KOPT-K1 (cell line): Measurements from ENCODE around the gene ENO2.

Experiments
- H3K27ac ChIP-seq: fragments of 200-600 bp; sonication (generic); 2 replicates; pipeline ENCODE4 v1.5.1; 2016; ENCODE audit warnings: antibody characterized with exemption, mild to moderate bottlenecking, low read depth, low read length; ENCODE audit not compliant: poor library complexity, severe bottlenecking
- H3K36me3 ChIP-seq: fragments of 200-600 bp; sonication (generic); 2 replicates; pipeline ENCODE4 v1.5.1; 2017; ENCODE audit warnings: antibody characterized with exemption, mild to moderate bottlenecking, low read length, moderate library complexity; ENCODE audit not compliant: insufficient read depth
- H3K9me3 ChIP-seq: fragments of 200-600 bp; sonication (generic); 2 replicates; pipeline ENCODE4 v1.5.1; 2017; ENCODE audit warnings: antibody characterized with exemption, low read length, mild to moderate bottlenecking; ENCODE audit not compliant: insufficient read depth, poor library complexity, severe bottlenecking

ENO2 gene

GRCh38 chr12:6962285-6963015 is 48.1 kb downstream of the ENO2 start:
- H3K36me3 ChIP-seq: peaks cover 66% of the 10 kb centered on the region
- H3K27ac ChIP-seq: peak overlapping the region; percentile 97
- H3K9me3 ChIP-seq: no peaks in the 10 kb centered on the region

- H3K36me3 ChIP-seq: peaks cover 66% of the 10 kb centered on the region
- H3K27ac ChIP-seq: peak overlapping the region; percentile 97
- H3K9me3 ChIP-seq: no peaks in the 10 kb centered on the region
Observed at GRCh38 chr12:6963016-6963731, 48.8 kb downstream of the ENO2 start.

GRCh38 chr12:6963791-6964413 is 49.5 kb downstream of the ENO2 start:
- peaks cover 68% of the 10 kb centered on the region for H3K36me3 ChIP-seq
- H3K27ac ChIP-seq: peak overlapping the region; percentile 59
- no peaks in the 10 kb centered on the region for H3K9me3 ChIP-seq

GRCh38 chr12:6964605-6965025 is 50.2 kb downstream of the ENO2 start:
- Histone ChIP-seq H3K36me3 (peaks cover 73% of the 10 kb centered on the region), H3K9me3 (no peaks in the 10 kb centered on the region), H3K27ac (peak overlapping the region; percentile 59)

GRCh38 chr12:6965026-6965661 is 50.8 kb downstream of the ENO2 start:
- peaks cover 71% of the 10 kb centered on the region for H3K36me3 ChIP-seq
- no peaks in the 10 kb centered on the region for H3K9me3 ChIP-seq
- H3K27ac ChIP-seq: peak overlapping the region; percentile 59

GRCh38 chr12:6965714-6966113 is 51.3 kb downstream of the ENO2 start:
- H3K36me3 ChIP-seq: peaks cover 66% of the 10 kb centered on the region
- H3K27ac ChIP-seq: peak overlapping the region; percentile 59
- no peaks in the 10 kb centered on the region for H3K9me3 ChIP-seq

- Histone ChIP-seq H3K27ac (no peak overlapping the region), H3K36me3 (peaks cover 59% of the 10 kb centered on the region), H3K9me3 (no peaks in the 10 kb centered on the region)
Observed at GRCh38 chr12:6966351-6966750, 52.0 kb downstream of the ENO2 start.

- Histone ChIP-seq H3K27ac (no peak overlapping the region), H3K9me3 (no peaks in the 10 kb centered on the region), H3K36me3 (peaks cover 60% of the 10 kb centered on the region)
Observed at GRCh38 chr12:6967651-6968100, 53.3 kb downstream of the ENO2 start.

- no peaks in the 10 kb centered on the region for H3K9me3 ChIP-seq
- H3K36me3 ChIP-seq: peaks cover 67% of the 10 kb centered on the region
- H3K27ac ChIP-seq: peak overlapping the region; percentile 88
Observed at GRCh38 chr12:6968426-6968825, 54.0 kb downstream of the ENO2 start.

- peaks cover 71% of the 10 kb centered on the region for H3K36me3 ChIP-seq
- H3K9me3 ChIP-seq: no peaks in the 10 kb centered on the region
- H3K27ac ChIP-seq: peak overlapping the region; percentile 88
Observed at GRCh38 chr12:6970096-6970527, 55.7 kb downstream of the ENO2 start.
